ENCODE measurements around the gene ZKSCAN4.

DNA sequence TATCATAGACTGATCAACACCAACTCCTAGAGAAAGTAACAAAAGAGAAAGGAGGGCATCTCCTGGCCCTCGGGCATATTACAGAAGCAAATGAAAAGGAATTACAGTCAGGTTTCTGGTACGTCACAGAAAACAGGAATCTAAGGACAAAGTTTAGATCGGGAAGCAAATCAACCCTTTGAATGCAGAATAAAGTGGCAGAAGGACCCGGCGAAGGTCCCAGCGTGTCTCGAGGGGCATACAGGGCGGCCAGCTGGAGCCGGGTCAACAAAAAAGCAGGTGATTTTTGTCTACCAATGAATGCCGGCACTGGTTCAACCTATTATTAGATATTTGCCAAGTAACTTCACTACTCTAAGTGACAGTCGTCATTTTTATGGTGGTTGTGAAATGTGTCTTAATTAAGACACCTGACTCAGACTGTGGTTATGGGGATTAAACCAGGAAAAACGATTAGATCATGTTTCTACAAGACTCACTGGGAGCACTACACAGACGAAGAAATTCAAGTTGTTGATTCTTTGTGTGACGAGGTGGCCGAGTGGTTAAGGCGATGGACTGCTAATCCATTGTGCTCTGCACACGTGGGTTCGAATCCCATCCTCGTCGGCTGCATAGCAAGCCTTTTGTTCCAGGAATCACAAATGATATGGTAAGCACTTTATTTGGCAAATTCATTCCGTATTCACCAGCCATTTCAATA, 39.4 kb downstream of the ZKSCAN4 start:
- TF ChIP-seq, protein P1, sequence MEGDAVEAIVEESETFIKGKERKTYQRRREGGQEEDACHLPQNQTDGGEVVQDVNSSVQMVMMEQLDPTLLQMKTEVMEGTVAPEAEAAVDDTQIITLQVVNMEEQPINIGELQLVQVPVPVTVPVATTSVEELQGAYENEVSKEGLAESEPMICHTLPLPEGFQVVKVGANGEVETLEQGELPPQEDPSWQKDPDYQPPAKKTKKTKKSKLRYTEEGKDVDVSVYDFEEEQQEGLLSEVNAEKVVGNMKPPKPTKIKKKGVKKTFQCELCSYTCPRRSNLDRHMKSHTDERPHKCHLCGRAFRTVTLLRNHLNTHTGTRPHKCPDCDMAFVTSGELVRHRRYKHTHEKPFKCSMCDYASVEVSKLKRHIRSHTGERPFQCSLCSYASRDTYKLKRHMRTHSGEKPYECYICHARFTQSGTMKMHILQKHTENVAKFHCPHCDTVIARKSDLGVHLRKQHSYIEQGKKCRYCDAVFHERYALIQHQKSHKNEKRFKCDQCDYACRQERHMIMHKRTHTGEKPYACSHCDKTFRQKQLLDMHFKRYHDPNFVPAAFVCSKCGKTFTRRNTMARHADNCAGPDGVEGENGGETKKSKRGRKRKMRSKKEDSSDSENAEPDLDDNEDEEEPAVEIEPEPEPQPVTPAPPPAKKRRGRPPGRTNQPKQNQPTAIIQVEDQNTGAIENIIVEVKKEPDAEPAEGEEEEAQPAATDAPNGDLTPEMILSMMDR (conservative IDR thresholded peaks at IDR 0.05 in 1 of 2, IDR thresholded peaks at IDR 0.05 in 1 of 2; ENCODE audit: extremely low read depth in 1 of 2, insufficient read depth in 1 of 2, low read depth in 1 of 2, low read length in 2 of 2): peak; percentile 13 to 28
- TF ChIP-seq EZH2 (IDR thresholded peaks at IDR 0.05; ENCODE audit: borderline replicate concordance, low read length): no peak

All from mammary epithelial cell (primary cell).